AG04450 (cell line): ENCODE results near the gene GLIPR1L1. TPM values are rescaled to one million over a fixed set of nuclear protein-coding genes. Genes with fewer than 3 reads are reported as not detected.

Experiments used
- CTCF ChIA-PET: fragments of 300-600, 350-600 bp; formaldehyde crosslinking; extraction: SDS; loops from one replicate; lab custom pipeline; 2022; ENCODE audit warnings: antibody characterized with exemption, inconsistent platforms; lab: Charles Lee
- POLR2A ChIA-PET: fragments of 350-600 bp; formaldehyde crosslinking; extraction: SDS; loops from one replicate; lab custom pipeline; 2021; ENCODE audit warnings: antibody characterized with exemption, inconsistent platforms; lab: Yijun Ruan, JAX
- DNase-seq: peaks from one replicate; pipeline ENCODE4 v3.0.0-alpha.2; 2011; ENCODE audit warnings: low read depth, low spot score
- H3K27ac ChIP-seq: one replicate; pipeline ENCODE4 v1.5.1; 2012; ENCODE audit warnings: low read depth, low read length, control low read depth
- H3K27me3 ChIP-seq: one replicate; pipeline ENCODE4 v1.6.0; 2012; ENCODE audit warnings: low read length; ENCODE audit not compliant: control insufficient read depth, insufficient read depth
- H3K4me3 ChIP-seq: 2 replicates; pipeline ENCODE4 v1.5.1; 2011; ENCODE audit warnings: mild to moderate bottlenecking, low read depth, low read length, control low read depth
- H3K9me3 ChIP-seq: 2 replicates; pipeline ENCODE4 v1.5.1; 2012; ENCODE audit warnings: low read length; ENCODE audit not compliant: control insufficient read depth, insufficient read depth
- polyA plus RNA-seq: library from polyadenylated mRNA; depleted of rRNA; stranded (reverse); fragments of >200 nt; gene quantifications from 2 replicates; pipeline ENCODE4 v1.2.3, GENCODE V29; 2011; rRNA removed
- TF ChIP-seq, protein P1 (sequence below): IDR thresholded peaks from 2 replicates; pipeline ENCODE4 v1.5.1; 2011; ENCODE audit warnings: low read depth, low read length, control low read depth, inconsistent platforms

The GLIPR1L1 gene
- polyA plus RNA-seq, 1 experiment, result not detected

DNA sequence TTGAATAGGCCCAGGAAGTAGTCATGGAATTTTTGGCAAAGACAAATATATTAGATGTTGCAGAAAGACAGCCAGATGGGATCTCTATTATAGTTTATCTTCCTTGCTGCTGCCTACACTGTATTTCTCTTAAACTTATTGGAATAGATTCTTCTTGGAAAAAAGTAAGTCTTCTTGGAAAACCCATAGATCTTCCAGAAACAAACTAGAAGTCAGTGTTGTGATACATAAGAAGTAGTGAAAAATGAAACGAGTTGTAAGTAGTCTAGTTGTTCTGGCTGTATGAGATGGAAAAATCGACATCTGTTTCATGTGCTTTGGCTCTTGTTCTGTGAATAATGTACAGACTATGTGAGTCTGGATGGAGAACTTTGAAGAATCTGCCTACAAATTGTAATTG, 85.4 kb downstream of the GLIPR1L1 start:
- Histone ChIP-seq H3K27me3 (no peaks in the 10 kb centered on the region), H3K4me3 (no peak overlapping the region), H3K9me3 (no peaks in the 10 kb centered on the region), H3K27ac (no peak overlapping the region)
- POLR2A ChIA-PET, result no interaction called here
- CTCF ChIA-PET, result interaction anchor here (1.8 kb wide), 1 partner anchor 28 kb away, joined by 7 read pairs; no protein-coding TSS in a partner anchor
- TF ChIP-seq, protein P1, sequence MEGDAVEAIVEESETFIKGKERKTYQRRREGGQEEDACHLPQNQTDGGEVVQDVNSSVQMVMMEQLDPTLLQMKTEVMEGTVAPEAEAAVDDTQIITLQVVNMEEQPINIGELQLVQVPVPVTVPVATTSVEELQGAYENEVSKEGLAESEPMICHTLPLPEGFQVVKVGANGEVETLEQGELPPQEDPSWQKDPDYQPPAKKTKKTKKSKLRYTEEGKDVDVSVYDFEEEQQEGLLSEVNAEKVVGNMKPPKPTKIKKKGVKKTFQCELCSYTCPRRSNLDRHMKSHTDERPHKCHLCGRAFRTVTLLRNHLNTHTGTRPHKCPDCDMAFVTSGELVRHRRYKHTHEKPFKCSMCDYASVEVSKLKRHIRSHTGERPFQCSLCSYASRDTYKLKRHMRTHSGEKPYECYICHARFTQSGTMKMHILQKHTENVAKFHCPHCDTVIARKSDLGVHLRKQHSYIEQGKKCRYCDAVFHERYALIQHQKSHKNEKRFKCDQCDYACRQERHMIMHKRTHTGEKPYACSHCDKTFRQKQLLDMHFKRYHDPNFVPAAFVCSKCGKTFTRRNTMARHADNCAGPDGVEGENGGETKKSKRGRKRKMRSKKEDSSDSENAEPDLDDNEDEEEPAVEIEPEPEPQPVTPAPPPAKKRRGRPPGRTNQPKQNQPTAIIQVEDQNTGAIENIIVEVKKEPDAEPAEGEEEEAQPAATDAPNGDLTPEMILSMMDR, result no peak
- no peak for DNase-seq

Other genes with a start within 250 kb of the GLIPR1L1 start
- not detected in 2 replicates for gene KCNC2, start 124.8 kb upstream of the GLIPR1L1 start, polyA plus RNA-seq
- 1.3 and 1.9 TPM in 2 replicates for gene CAPS2, start 4.3 kb upstream of the GLIPR1L1 start, polyA plus RNA-seq
- gene GLIPR1L2, start 56.4 kb downstream of the GLIPR1L1 start, polyA plus RNA-seq, result 0.21 and 0.27 TPM in 2 replicates
- gene GLIPR1, start 146.1 kb downstream of the GLIPR1L1 start, polyA plus RNA-seq, result 299 and 335 TPM in 2 replicates
- 37.8 and 64.4 TPM in 2 replicates for gene KRR1, start 176.9 kb downstream of the GLIPR1L1 start, polyA plus RNA-seq